ENCODE data around the gene TMEM52B. TPM values are rescaled to one million over a fixed set of nuclear protein-coding genes. Genes with fewer than 3 reads are reported as not detected.

TMEM52B gene
- total RNA-seq, 2 donors from 2014 or later = 0.26 TPM; not detected in 1

- DNase-seq (no peak), ATAC-seq (no peak)
- Histone ChIP-seq H3K36me3 (replicated peaks in 1 of 2; ENCODE audit: insufficient read depth in 1 of 2, low read depth in 2 of 2) (no peaks in the 10 kb centered on the region), H3K4me1 (peaks cover 7% of the 10 kb centered on the region), H3K4me3 (no peak overlapping the region), H3K9me3 (no peaks in the 10 kb centered on the region), H3K27ac (no peak overlapping the region), H3K27me3 (peaks cover 0 to 3% of the 10 kb centered on the region in 2 donors)
- WGBS, 2 donors = 55 to 58% methylated on average over 3 of the region's 3 CpGs
- TF ChIP-seq POLR2A (IDR thresholded peaks at IDR 0.05) = no peak
- no peak for TF ChIP-seq CTCF (IDR thresholded peaks at IDR 0.05)
- intact Hi-C loops (cut with DNase I) = no loop called here
These were observed 22.9 kb upstream of the TMEM52B start for GRCh38 chr12:10155966-10156365.

GRCh38 chr12:10158406-10158805, 20.4 kb upstream of the TMEM52B start:
- ATAC-seq = no peak
- Histone ChIP-seq H3K27me3 (peaks cover 0 to 3% of the 10 kb centered on the region in 2 donors), H3K4me3 (no peak overlapping the region), H3K9me3 (no peaks in the 10 kb centered on the region), H3K36me3 (replicated peaks in 1 of 2; ENCODE audit: insufficient read depth in 1 of 2, low read depth in 2 of 2) (no peaks in the 10 kb centered on the region), H3K27ac (no peak overlapping the region), H3K4me1 (peaks cover 7% of the 10 kb centered on the region)
- WGBS, 2 donors = 68 to 76% methylated on average over 2 of the region's 2 CpGs
- intact Hi-C loops (cut with DNase I) = no loop called here
- TF ChIP-seq POLR2A (IDR thresholded peaks at IDR 0.05) = no peak
- DNase-seq = no peak

GRCh38 chr12:10159280-10159679, 19.6 kb upstream of the TMEM52B start:
- 29 to 60% methylated on average over 3 of the region's 3 CpGs for WGBS, 2 donors
- Histone ChIP-seq H3K9me3 (no peaks in the 10 kb centered on the region), H3K27ac (no peak overlapping the region), H3K36me3 (replicated peaks in 1 of 2; ENCODE audit: insufficient read depth in 1 of 2, low read depth in 2 of 2) (no peaks in the 10 kb centered on the region), H3K27me3 (peaks cover 0 to 3% of the 10 kb centered on the region in 2 donors), H3K4me1 (no peaks in the 10 kb centered on the region), H3K4me3 (no peak overlapping the region)
- ATAC-seq (no peak), DNase-seq (no peak)
- intact Hi-C loops (cut with DNase I) = no loop called here
- TF ChIP-seq POLR2A (IDR thresholded peaks at IDR 0.05) (no peak), CTCF (IDR thresholded peaks at IDR 0.05) (no peak)

- Histone ChIP-seq H3K4me3 (no peak overlapping the region), H3K27ac (peak overlapping the region in 1 of 4 donors; percentile 3), H3K36me3 (replicated peaks in 1 of 2; ENCODE audit: insufficient read depth in 1 of 2, low read depth in 2 of 2) (no peaks in the 10 kb centered on the region), H3K9me3 (no peaks in the 10 kb centered on the region), H3K27me3 (peaks cover 0 to 3% of the 10 kb centered on the region in 2 donors), H3K4me1 (no peaks in the 10 kb centered on the region)
- intact Hi-C loops (cut with DNase I) = no loop called here
- DNase-seq (peak in 1 of 4 donors; percentile 32), ATAC-seq (no peak)
- TF ChIP-seq CTCF (IDR thresholded peaks at IDR 0.05) = no peak
- 43 to 45% methylated on average over 7 of the region's 7 CpGs for WGBS, 2 donors
These were observed 18.0 kb upstream of the TMEM52B start for GRCh38 chr12:10160617-10161385.

- no peak for TF ChIP-seq CTCF (IDR thresholded peaks at IDR 0.05)
- no peak for TF ChIP-seq POLR2A (IDR thresholded peaks at IDR 0.05)
- intact Hi-C loops (cut with DNase I) = no loop called here
- Histone ChIP-seq H3K27ac (no peak overlapping the region), H3K4me3 (no peak overlapping the region), H3K4me1 (no peaks in the 10 kb centered on the region), H3K9me3 (no peaks in the 10 kb centered on the region), H3K36me3 (replicated peaks in 1 of 2; ENCODE audit: insufficient read depth in 1 of 2, low read depth in 2 of 2) (no peaks in the 10 kb centered on the region), H3K27me3 (peaks cover 0 to 3% of the 10 kb centered on the region in 2 donors)
- 53 to 77% methylated on average over 3 of the region's 3 CpGs for whole genome bisulfite sequencing, 2 donors
- DNase-seq (no peak), ATAC-seq (no peak)
These were observed 15.7 kb upstream of the TMEM52B start for GRCh38 chr12:10163084-10163483.
